ENCODE measurements around the gene KLF11. TPM values are rescaled to one million over a fixed set of nuclear protein-coding genes. Genes with fewer than 3 reads are reported as not detected.

KLF11 gene
- total and polyA plus RNA-seq, 2 of the 8 experiments (the other 6 are each of a cell fraction or from before 2014, with no cell fraction given), result 6.4 to 10.1 TPM

- FAIRE-seq, result no peak
- no peaks in the 10 kb centered on the region for H3K36me3 ChIP-seq (ENCODE audit: control insufficient read depth in 2 of 4, insufficient read depth in 4 of 4, low read length in 3 of 4)
- H3K4ac ChIP-seq (replicated peaks; ENCODE audit: insufficient read length, low read depth, low read length), result no peak overlapping the region
- H3K18ac ChIP-seq (ENCODE audit: extremely low read depth, low read length), result no peak overlapping the region
- 86% methylated on average over 9 of the region's 9 CpGs; no CpG with 5 or more reads in 1 of the 2 experiments for WGBS, 2 experiments (ENCODE audit: extremely low coverage in 1 of 2, insufficient coverage in 1 of 2, insufficient read length in 1 of 2, insufficient replicate concordance in 2 of 2, low coverage in 1 of 2, low lambda C conversion rate in 2 of 2, missing lambda C conversion rate in 1 of 2)
- no peak overlapping the region for H3K56ac ChIP-seq (replicated peaks; ENCODE audit: insufficient read length, low read depth, low read length)
- ChIA-PET POLR2A (ENCODE audit: partially characterized antibody) (no interaction called here), CTCF (ENCODE audit: partially characterized antibody) (interaction anchor here (0.5 to 2.2 kb wide), 5 partner anchors 14 to 33 kb away, joined by 3 to 8 read pairs (median 3); no protein-coding TSS in a partner anchor)
- 0 out of 4 replicates have a peak, but pooled peaks cover 0 to 2% of the 10 kb centered on the region in 2 experiments for H3K9me3 ChIP-seq (ENCODE audit: insufficient read depth in 2 of 2, low read depth in 1 of 2, low read length in 1 of 2)
- no peak overlapping the region for H3K23ac ChIP-seq (ENCODE audit: insufficient read length)
- H2BK15ac ChIP-seq (ENCODE audit: low read length), result no peak overlapping the region
- H3K79me2 ChIP-seq (ENCODE audit: control insufficient read depth in 1 of 2, insufficient read depth in 2 of 2, low read length in 2 of 2), result no peaks in the 10 kb centered on the region
- H3K79me1 ChIP-seq (ENCODE audit: low read depth, low read length), result no peaks in the 10 kb centered on the region
- no peak overlapping the region for H2AK5ac ChIP-seq (ENCODE audit: low read depth, low read length)
- H2BK12ac ChIP-seq (ENCODE audit: low read depth, low read length), result no peak overlapping the region
- H4K5ac ChIP-seq (ENCODE audit: insufficient read length, low read depth, low read length), result no peak overlapping the region
- no peak for TF ChIP-seq TCF12 (IDR thresholded peaks at IDR 0.05; ENCODE audit: low read depth, low read length)
- TF ChIP-seq E2F6 (IDR thresholded peaks at IDR 0.05), result no peak
- no peaks in the 10 kb centered on the region for H3K23me2 ChIP-seq (ENCODE audit: low read depth, low read length)
- no peak overlapping the region for H3K9ac ChIP-seq (replicated peaks in 1 of 4; ENCODE audit: extremely low read depth in 1 of 4, low read depth in 3 of 4, low read length in 3 of 4)
- H3K27me3 ChIP-seq (replicated peaks in 1 of 4; ENCODE audit: control insufficient read depth in 3 of 4, extremely low read depth in 1 of 4, insufficient read depth in 3 of 4, low read length in 3 of 4), result no peaks in the 10 kb centered on the region
- no peak overlapping the region for H2BK120ac ChIP-seq (replicated peaks; ENCODE audit: low read depth, low read length)
- no peaks in the 10 kb centered on the region for H4K20me1 ChIP-seq (replicated peaks in 1 of 2; ENCODE audit: control insufficient read depth in 1 of 2, insufficient read depth in 2 of 2, low read length in 2 of 2)
- no peak overlapping the region for H4K91ac ChIP-seq (replicated peaks; ENCODE audit: insufficient read length, low read length)
- no peak overlapping the region for H2BK5ac ChIP-seq (ENCODE audit: low read depth, low read length)
- no peak overlapping the region for H3K4me3 ChIP-seq (ENCODE audit: extremely low read depth in 1 of 4, insufficient read depth in 2 of 4, low read depth in 3 of 4, low read length in 4 of 4)
- no peak for DNase-seq (ENCODE audit: low read depth in 1 of 2, low spot score in 2 of 2)
- H2BK20ac ChIP-seq (ENCODE audit: low read length), result no peak overlapping the region
- H3K27ac ChIP-seq (ENCODE audit: low read depth, low read length), result no peak overlapping the region
- H3K14ac ChIP-seq (ENCODE audit: insufficient read length), result no peak overlapping the region
- no peak overlapping the region for H3K4me2 ChIP-seq (ENCODE audit: insufficient read depth in 1 of 2, low read depth in 2 of 2, low read length in 2 of 2)
- H4K8ac ChIP-seq (ENCODE audit: extremely low read depth, insufficient read depth, low read length), result no peak overlapping the region
- peaks cover 0 to 4% (median under 1%) of the 10 kb centered on the region in 4 experiments; a peak in 1 of 7 replicates for H3K4me1 ChIP-seq (replicated peaks in 1 of 4; ENCODE audit: control insufficient read depth in 3 of 4, insufficient read depth in 4 of 4, low read length in 3 of 4)
- H2AFZ ChIP-seq (ENCODE audit: low read length), result no peak overlapping the region
These were observed 40.7 kb upstream of the KLF11 start for GRCh38 chr2:10002681-10003080.
